Thyroid gland (tissue), 4 donors: Measurements from ENCODE around the gene OPN1LW. TPM values are rescaled to one million over a fixed set of nuclear protein-coding genes. Genes with fewer than 3 reads are reported as not detected.

ENCODE experiments used
- DNase-seq, 2 donors: peaks; one replicate each; pipeline ENCODE4 v3.0.0-alpha.2; 2019
- H3K27ac ChIP-seq, 3 donors: fragments of 200-600 bp; sonication (generic); 1 replicate in 2 of 3; 2 replicates in 1 of 3; pipeline ENCODE4 v1.5.1; 2016 to 2019; ENCODE audit warnings: mild to moderate bottlenecking in 1 of 3, moderate library complexity in 1 of 3
- H3K27me3 ChIP-seq: fragments of 200-600 bp; sonication (generic); one replicate; pipeline ENCODE4 v1.5.1; 2019
- H3K36me3 ChIP-seq, 2 donors: fragments of 200-600 bp; sonication (generic); one replicate each; pipeline ENCODE4 v1.5.1; 2016 to 2019
- H3K4me1 ChIP-seq, 2 donors: fragments of 200-600 bp; sonication (generic); one replicate each; pipeline ENCODE4 v1.5.1; 2017 to 2019
- H3K4me3 ChIP-seq, 3 donors: fragments of 200-600 bp; sonication (generic); replicated peaks in 1 of 3; 1 replicate in 2 of 3; 2 replicates in 1 of 3; pipeline ENCODE4 v1.5.1; 2016; ENCODE audit warnings: mild to moderate bottlenecking in 1 of 3
- H3K9me3 ChIP-seq: fragments of 200-600 bp; sonication (generic); one replicate; pipeline ENCODE4 v1.5.1; 2017
- POLR2A ChIP-seq, 2 donors: fragments of 450-650 bp; IDR thresholded peaks; one replicate each; pipeline ENCODE4 v1.6.1; 2017; ENCODE audit warnings: antibody characterized with exemption in 2 of 2, mild to moderate bottlenecking in 2 of 2, moderate library complexity in 1 of 2
- WGBS, 2 donors: methylation state at CpG; one replicate each; pipeline ENCODE4 v1.1.5; 2017; 5-methylcytosine and 5-hydroxymethylcytosine counted together
- intact Hi-C: fragments of 100-400 bp; cut with DNase I; formaldehyde crosslinking; loops from one replicate; pipeline ENCODE4 v1.15.1; 2023
- total RNA-seq, 4 donors: library from RNA; depleted of rRNA; stranded (reverse); fragments of >200 nt; gene quantifications; one replicate each; pipeline ENCODE4 v1.2.3, GENCODE V29; 2016
- TF ChIP-seq, protein P1 (sequence below), 6 experiments: fragments of 200-600 bp in 3 of 6; fragments of 450-650 bp in 3 of 6; sonication (generic) in 3 of 6; IDR thresholded peaks; one replicate each; pipeline ENCODE4 v1.5.1; 2016 to 2019; ENCODE audit warnings: antibody characterized with exemption in 6 of 6, mild to moderate bottlenecking in 2 of 6, inconsistent platforms in 1 of 6, moderate library complexity in 1 of 6

OPN1LW gene
- total RNA-seq, 4 donors from 2014 or later, result not detected

DNA sequence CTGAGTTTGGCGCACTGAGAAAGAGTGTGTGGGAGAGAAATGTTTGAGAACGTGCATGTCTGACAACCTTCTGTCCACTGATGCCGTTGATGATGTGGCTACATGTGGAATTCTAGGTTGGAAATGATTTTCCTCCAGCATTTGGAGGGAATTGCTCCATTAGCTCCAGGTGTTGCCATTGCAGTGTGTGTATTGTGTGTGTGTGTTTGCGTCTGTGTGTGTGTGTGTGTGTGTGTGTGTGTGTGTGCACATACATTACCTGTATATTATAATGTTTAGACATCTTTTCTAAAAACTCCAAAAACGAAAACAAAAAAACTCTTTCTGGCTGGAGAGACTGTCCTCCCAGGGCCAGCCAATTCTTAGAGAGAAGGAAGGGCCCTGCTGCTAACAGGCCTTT lies 28.3 kb upstream of the OPN1LW start:
- no peak overlapping the region for H3K27ac ChIP-seq
- H3K36me3 ChIP-seq, result no peaks in the 10 kb centered on the region
- TF ChIP-seq, protein P1, sequence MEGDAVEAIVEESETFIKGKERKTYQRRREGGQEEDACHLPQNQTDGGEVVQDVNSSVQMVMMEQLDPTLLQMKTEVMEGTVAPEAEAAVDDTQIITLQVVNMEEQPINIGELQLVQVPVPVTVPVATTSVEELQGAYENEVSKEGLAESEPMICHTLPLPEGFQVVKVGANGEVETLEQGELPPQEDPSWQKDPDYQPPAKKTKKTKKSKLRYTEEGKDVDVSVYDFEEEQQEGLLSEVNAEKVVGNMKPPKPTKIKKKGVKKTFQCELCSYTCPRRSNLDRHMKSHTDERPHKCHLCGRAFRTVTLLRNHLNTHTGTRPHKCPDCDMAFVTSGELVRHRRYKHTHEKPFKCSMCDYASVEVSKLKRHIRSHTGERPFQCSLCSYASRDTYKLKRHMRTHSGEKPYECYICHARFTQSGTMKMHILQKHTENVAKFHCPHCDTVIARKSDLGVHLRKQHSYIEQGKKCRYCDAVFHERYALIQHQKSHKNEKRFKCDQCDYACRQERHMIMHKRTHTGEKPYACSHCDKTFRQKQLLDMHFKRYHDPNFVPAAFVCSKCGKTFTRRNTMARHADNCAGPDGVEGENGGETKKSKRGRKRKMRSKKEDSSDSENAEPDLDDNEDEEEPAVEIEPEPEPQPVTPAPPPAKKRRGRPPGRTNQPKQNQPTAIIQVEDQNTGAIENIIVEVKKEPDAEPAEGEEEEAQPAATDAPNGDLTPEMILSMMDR (IDR thresholded peaks at IDR 0.05), result no peak
- no peak for TF ChIP-seq POLR2A (IDR thresholded peaks at IDR 0.05)
- H3K4me1 ChIP-seq, result no peaks in the 10 kb centered on the region
- intact Hi-C loops, result no loop called here
- DNase-seq, result no peak
- H3K4me3 ChIP-seq, result no peak overlapping the region
- H3K27me3 ChIP-seq, result no peaks in the 10 kb centered on the region
- WGBS, 2 donors, result 88 to 91% methylated on average over 3 to 5 of the region's 5 CpGs
- H3K9me3 ChIP-seq, result no peaks in the 10 kb centered on the region

DNA sequence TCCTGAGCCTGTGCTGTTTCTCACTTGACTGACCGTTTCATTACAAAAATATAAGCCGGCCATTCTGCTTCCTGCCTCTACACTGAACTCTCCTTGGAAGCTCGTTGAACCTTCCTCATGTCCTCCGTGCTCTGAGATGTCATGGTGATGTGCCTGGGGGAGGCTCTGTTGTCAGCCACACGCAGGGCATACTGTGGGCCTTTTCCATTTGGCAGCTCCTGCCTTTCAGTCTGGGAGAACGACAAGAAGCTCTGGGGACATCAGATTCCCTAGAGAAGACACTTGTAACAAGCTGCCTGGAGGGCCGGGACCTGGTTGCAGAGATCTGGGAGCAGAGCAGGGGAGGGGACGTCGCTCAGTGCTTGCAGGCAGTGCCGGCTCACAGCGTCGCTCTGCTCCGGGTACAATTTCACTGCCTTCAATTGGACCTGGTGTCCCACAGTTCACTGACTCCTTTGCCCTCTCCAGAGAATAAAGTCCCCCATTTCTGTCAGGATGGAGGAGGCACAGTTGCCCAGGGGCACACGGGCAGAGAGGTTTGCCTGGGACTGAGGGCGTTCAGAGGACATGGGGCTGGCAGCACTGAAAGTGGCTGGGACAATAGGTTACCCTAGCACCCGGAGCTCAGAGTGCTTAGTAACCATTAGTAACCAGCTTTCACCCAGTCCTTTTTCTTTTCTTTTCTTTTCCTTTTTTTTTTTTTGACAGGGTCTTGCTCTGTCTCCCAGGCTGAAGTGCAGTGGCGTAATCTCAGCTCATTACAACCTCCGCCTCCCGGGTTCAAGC lies 27.4 kb upstream of the OPN1LW start:
- no peak for DNase-seq
- Histone ChIP-seq H3K9me3 (no peaks in the 10 kb centered on the region), H3K4me1 (no peaks in the 10 kb centered on the region), H3K27ac (no peak overlapping the region), H3K4me3 (no peak overlapping the region), H3K27me3 (no peaks in the 10 kb centered on the region), H3K36me3 (no peaks in the 10 kb centered on the region)
- 46 to 65% methylated on average over 9 to 11 of the region's 19 CpGs for WGBS, 2 donors
- intact Hi-C loops, result no loop called here
- TF ChIP-seq, protein P1 (IDR thresholded peaks at IDR 0.05), result no peak
- TF ChIP-seq POLR2A (IDR thresholded peaks at IDR 0.05), result no peak

DNA sequence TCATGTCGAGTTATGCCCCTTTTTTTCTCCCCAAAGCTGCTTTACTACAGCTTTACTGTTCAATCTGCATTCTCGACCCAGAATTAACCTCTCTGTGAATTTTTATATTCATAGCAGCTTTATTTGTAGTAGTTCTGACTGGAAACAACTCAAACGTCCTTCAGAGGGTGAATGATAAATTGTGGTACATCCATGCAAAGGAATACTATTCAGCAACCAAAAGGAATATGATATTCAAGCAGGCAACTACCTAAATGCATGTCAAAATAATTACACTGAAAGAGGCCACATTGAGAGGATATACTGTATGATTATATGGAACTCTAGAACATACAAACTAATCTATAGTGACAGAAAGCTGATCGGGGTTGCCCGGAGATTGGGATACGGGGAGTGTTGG lies 26.5 kb upstream of the OPN1LW start:
- Histone ChIP-seq H3K27me3 (no peaks in the 10 kb centered on the region), H3K36me3 (no peaks in the 10 kb centered on the region), H3K27ac (no peak overlapping the region), H3K4me1 (no peaks in the 10 kb centered on the region), H3K9me3 (no peaks in the 10 kb centered on the region), H3K4me3 (no peak overlapping the region)
- no peak for TF ChIP-seq POLR2A (IDR thresholded peaks at IDR 0.05)
- TF ChIP-seq, protein P1 (IDR thresholded peaks at IDR 0.05), result no peak
- DNase-seq, result no peak
- WGBS, 2 donors, result 77 to 94% methylated on average over 6 of the region's 6 CpGs
- intact Hi-C loops, result no loop called here

DNA sequence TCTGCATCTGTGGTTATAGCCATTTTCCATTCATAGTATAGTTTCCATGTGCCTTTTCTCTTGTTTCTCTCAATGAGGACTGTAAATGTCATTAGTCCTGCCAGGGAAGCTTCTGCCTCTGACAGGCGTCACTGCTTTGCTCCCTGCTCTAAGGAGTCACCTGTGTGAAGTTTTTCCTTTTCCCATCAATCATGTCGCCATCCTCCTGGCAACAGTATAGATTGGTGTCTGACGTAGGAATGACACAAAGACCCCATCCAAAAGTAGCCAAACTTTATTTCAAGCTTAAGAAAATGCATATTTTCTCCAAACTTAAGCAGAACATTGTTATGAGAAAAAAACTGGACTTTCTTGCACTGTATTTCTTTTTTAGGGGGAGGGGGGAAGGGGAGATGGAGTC lies 23.5 kb upstream of the OPN1LW start:
- TF ChIP-seq, protein P1 (IDR thresholded peaks at IDR 0.05), result no peak
- no peak for TF ChIP-seq POLR2A (IDR thresholded peaks at IDR 0.05)

DNA sequence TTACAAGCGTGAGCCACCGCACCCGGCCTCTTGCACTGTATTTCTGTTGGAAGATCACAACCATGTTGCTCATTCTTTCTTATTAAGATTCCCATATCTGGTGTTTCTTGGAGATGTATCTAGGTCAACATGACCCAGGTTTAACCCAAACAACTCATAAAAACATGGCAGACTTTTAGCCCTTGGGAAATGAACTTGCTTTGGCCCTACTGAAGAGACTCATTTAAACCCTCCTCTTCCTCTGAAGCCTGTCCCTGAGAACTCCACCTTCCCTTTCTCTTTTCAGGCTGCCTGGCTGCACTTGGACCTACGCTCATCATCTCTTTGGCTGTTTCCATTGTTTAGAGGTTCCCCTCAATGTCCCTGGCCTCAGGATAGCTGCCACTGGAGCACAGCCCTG lies 22.8 kb upstream of the OPN1LW start:
- intact Hi-C loops, result no loop called here
- peak overlapping the region in 1 of 3 donors; percentile 10 for H3K27ac ChIP-seq
- no peaks in the 10 kb centered on the region for H3K9me3 ChIP-seq
- no peaks in the 10 kb centered on the region for H3K27me3 ChIP-seq
- DNase-seq, result no peak
- TF ChIP-seq, protein P1 (IDR thresholded peaks at IDR 0.05), result no peak
- TF ChIP-seq POLR2A (IDR thresholded peaks at IDR 0.05), result no peak
- H3K36me3 ChIP-seq, result no peaks in the 10 kb centered on the region
- no peaks in the 10 kb centered on the region for H3K4me1 ChIP-seq
- H3K4me3 ChIP-seq, result no peak overlapping the region
- WGBS, 2 donors, result 79 to 87% methylated on average over 4 of the region's 4 CpGs

More for the DNA sequence above, 23.5 kb upstream of the OPN1LW start:
- no peak overlapping the region for H3K27ac ChIP-seq
- intact Hi-C loops, result no loop called here
- no peak for DNase-seq
- H3K9me3 ChIP-seq, result no peaks in the 10 kb centered on the region
- no peaks in the 10 kb centered on the region for H3K4me1 ChIP-seq
- H3K4me3 ChIP-seq, result no peak overlapping the region
- 97 to 98% methylated on average over 3 of the region's 3 CpGs for WGBS, 2 donors
- H3K36me3 ChIP-seq, result no peaks in the 10 kb centered on the region
- H3K27me3 ChIP-seq, result no peaks in the 10 kb centered on the region
